Liver (tissue), 3 donors: ENCODE measurements around the gene ERBB4.

Source experiments
- ATF3 ChIP-seq: IDR thresholded peaks from 2 replicates; pipeline ENCODE4 v1.6.1; 2016; ENCODE audit warnings: antibody characterized with exemption
- CTCF ChIP-seq: fragments of 150-350 bp; IDR thresholded peaks from 2 replicates; pipeline ENCODE4 v1.5.1; 2017; ENCODE audit warnings: improper control_type of control experiment, low read depth, low read length; ENCODE audit not compliant: missing input control
- FOXA1 ChIP-seq: IDR thresholded peaks from 2 replicates; pipeline ENCODE4 v1.6.1; 2016; ENCODE audit warnings: antibody characterized with exemption
- GABPA ChIP-seq, 2 donors: IDR thresholded peaks in 1 of 2; conservative IDR thresholded peaks in 1 of 2; 2 replicates each; pipeline ENCODE4 v1.6.1; 2016; ENCODE audit warnings: antibody characterized with exemption in 2 of 2, mild to moderate bottlenecking in 1 of 2, moderate library complexity in 1 of 2
- HNF4A ChIP-seq, 2 donors: conservative IDR thresholded peaks; 2 replicates each; pipeline ENCODE4 v1.6.1; 2016; ENCODE audit warnings: antibody characterized with exemption in 2 of 2, mild to moderate bottlenecking in 2 of 2
- JUND ChIP-seq, 2 donors: IDR thresholded peaks; 2 replicates each; pipeline ENCODE4 v1.6.1; 2016; ENCODE audit warnings: antibody characterized with exemption in 2 of 2
- MAX ChIP-seq: IDR thresholded peaks from 2 replicates; pipeline ENCODE4 v1.6.1; 2016; ENCODE audit warnings: antibody characterized with exemption
- RAD21 ChIP-seq, 2 donors: IDR thresholded peaks; 2 replicates each; pipeline ENCODE4 v1.6.1; 2016; ENCODE audit warnings: antibody characterized with exemption in 2 of 2, mild to moderate bottlenecking in 2 of 2
- REST ChIP-seq: IDR thresholded peaks from 2 replicates; pipeline ENCODE4 v1.6.1; 2016; ENCODE audit warnings: antibody characterized with exemption, mild to moderate bottlenecking
- RXRA ChIP-seq, 2 donors: IDR thresholded peaks; 2 replicates each; pipeline ENCODE4 v1.6.1; 2017 to 2018; ENCODE audit warnings: antibody characterized with exemption in 2 of 2, mild to moderate bottlenecking in 1 of 2
- TAF1 ChIP-seq: conservative IDR thresholded peaks from 2 replicates; pipeline ENCODE4 v1.6.1; 2016; ENCODE audit warnings: antibody characterized with exemption, mild to moderate bottlenecking
- YY1 ChIP-seq: IDR thresholded peaks from 2 replicates; pipeline ENCODE4 v1.6.1; 2016; ENCODE audit warnings: antibody characterized with exemption, mild to moderate bottlenecking
- ZBTB33 ChIP-seq: IDR thresholded peaks from 2 replicates; pipeline ENCODE4 v1.6.1; 2016; ENCODE audit warnings: antibody characterized with exemption
- donor health status: healthy.
- donor health status: healthy.

- TF ChIP-seq RXRA (IDR thresholded peaks at IDR 0.05) (no peak), REST (no peak), CTCF (no peak), TAF1 (no peak), HNF4A (conservative IDR thresholded peaks at IDR 0.05) (no peak), FOXA1 (no peak), ZBTB33 (no peak), MAX (no peak), ATF3 (no peak), RAD21 (IDR thresholded peaks at IDR 0.05) (no peak), YY1 (no peak), JUND (IDR thresholded peaks at IDR 0.05) (no peak), GABPA (IDR thresholded peaks at IDR 0.05 in 1 of 2, conservative IDR thresholded peaks at IDR 0.05 in 1 of 2) (no peak)
Observed at GRCh38 chr2:212136216-212136795, 402.3 kb downstream of the ERBB4 start.
